Measurements from ENCODE around the gene UTRN.

Gene UTRN

GRCh38 chr6:144314003-144314485 lies 28.9 kb downstream of the UTRN start:
- Histone ChIP-seq H3K9me3 (ENCODE audit: control insufficient read depth, insufficient read depth, low read length) (no peaks in the 10 kb centered on the region), H3K27me3 (ENCODE audit: control insufficient read depth, insufficient read depth, low read length) (no peaks in the 10 kb centered on the region), H3K36me3 (ENCODE audit: control insufficient read depth, insufficient read depth, low read length) (peaks cover 11% of the 10 kb centered on the region; the same call in 1 of the 2 replicates), H3K27ac (ENCODE audit: low read depth, low read length) (no peak overlapping the region), H3K4me1 (ENCODE audit: control insufficient read depth, insufficient read depth, low read length) (peaks cover 9% of the 10 kb centered on the region; the same call in 1 of the 2 replicates), H3K9ac (ENCODE audit: low read depth, low read length) (no peak overlapping the region), H3K4me3 (ENCODE audit: low read depth, low read length) (no peak overlapping the region)

DNA sequence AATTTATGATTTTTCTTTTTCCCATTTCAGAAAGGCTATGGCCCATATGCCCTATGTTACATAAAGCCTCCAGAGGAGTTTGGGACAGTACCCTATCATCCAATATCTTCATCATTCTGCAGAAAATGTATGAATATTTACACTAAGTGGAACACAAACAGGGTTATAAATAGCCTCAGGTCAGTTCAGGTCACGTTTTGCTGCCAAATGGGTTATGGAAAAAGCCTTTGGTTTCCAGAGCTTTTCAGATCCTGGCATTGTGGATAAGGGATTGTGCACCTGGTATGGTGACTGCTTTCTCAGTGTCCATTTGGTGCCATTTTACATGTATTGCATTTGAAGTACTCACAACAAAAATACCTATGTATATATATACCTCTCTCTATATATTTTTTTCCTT lies 29.4 kb downstream of the UTRN start:
- no peak overlapping the region for H3K4me3 ChIP-seq (ENCODE audit: low read depth, low read length)
- no peak overlapping the region for H3K9ac ChIP-seq (ENCODE audit: low read depth, low read length)
- peaks cover 6% of the 10 kb centered on the region; the same call in 1 of the 2 replicates for H3K36me3 ChIP-seq (ENCODE audit: control insufficient read depth, insufficient read depth, low read length)
- H3K27ac ChIP-seq (ENCODE audit: low read depth, low read length) = no peak overlapping the region
- peaks cover 9% of the 10 kb centered on the region; the same call in 1 of the 2 replicates for H3K4me1 ChIP-seq (ENCODE audit: control insufficient read depth, insufficient read depth, low read length)
- no peaks in the 10 kb centered on the region for H3K27me3 ChIP-seq (ENCODE audit: control insufficient read depth, insufficient read depth, low read length)
- H3K9me3 ChIP-seq (ENCODE audit: control insufficient read depth, insufficient read depth, low read length) = no peaks in the 10 kb centered on the region

GRCh38 chr6:144315226-144315980 lies 30.3 kb downstream of the UTRN start:
- H3K4me3 ChIP-seq (ENCODE audit: low read depth, low read length) = no peak overlapping the region

DNA sequence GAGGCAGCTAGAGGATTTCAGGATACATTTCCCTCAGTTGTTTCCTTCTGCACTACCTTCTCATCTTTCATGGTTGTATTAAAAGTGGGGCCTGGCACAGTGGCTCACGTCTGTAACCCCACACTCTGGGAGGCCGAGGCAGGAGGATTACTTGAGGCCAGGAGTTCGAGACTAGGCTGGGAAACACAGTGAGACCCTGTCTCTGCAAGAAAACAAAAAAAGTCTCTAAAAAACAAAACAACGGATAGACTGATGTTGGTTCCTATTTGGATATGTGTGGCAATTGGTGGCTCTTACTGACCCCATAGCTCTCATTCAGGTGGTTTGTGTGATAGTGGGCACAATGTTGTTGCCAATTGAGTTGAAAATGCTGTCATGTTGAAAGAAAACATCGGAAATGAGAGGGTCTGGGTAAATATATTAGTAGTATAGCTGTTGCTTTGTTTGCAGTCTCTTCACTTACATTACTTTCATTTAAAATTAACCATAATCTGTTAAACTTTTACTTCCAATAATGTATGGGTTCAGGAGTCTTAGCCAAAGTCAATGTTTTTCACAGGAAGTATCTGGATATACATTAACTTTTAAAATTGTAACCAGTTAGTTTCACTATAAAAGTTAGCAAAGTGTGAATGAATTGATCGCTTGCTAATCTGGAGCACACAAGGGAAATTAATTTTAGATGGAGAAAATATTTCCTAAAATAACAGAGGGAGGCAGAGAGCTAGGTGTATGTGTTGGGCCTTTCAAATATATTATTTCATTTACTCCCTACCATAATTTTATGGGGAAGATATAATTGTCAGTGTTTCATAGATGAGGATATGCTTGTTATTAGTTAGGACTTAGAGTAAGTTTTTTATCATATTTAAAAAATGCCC lies 31.1 kb downstream of the UTRN start:
- no peaks in the 10 kb centered on the region for H3K27me3 ChIP-seq (ENCODE audit: control insufficient read depth, insufficient read depth, low read length)
- H3K4me3 ChIP-seq (ENCODE audit: low read depth, low read length) = no peak overlapping the region
- no peak overlapping the region for H3K9ac ChIP-seq (ENCODE audit: low read depth, low read length)
- 0 out of 2 replicates have a peak, but pooled peaks cover 5% of the 10 kb centered on the region for H3K36me3 ChIP-seq (ENCODE audit: control insufficient read depth, insufficient read depth, low read length)
- H3K27ac ChIP-seq (ENCODE audit: low read depth, low read length) = no peak overlapping the region
- no peaks in the 10 kb centered on the region for H3K9me3 ChIP-seq (ENCODE audit: control insufficient read depth, insufficient read depth, low read length)
- H3K4me1 ChIP-seq (ENCODE audit: control insufficient read depth, insufficient read depth, low read length) = peaks cover 13% of the 10 kb centered on the region

More at GRCh38 chr6:144315226-144315980, 30.3 kb downstream of the UTRN start:
- Histone ChIP-seq H3K9ac (ENCODE audit: low read depth, low read length) (no peak overlapping the region), H3K4me1 (ENCODE audit: control insufficient read depth, insufficient read depth, low read length) (peaks cover 10% of the 10 kb centered on the region), H3K9me3 (ENCODE audit: control insufficient read depth, insufficient read depth, low read length) (no peaks in the 10 kb centered on the region), H3K27ac (ENCODE audit: low read depth, low read length) (no peak overlapping the region), H3K27me3 (ENCODE audit: control insufficient read depth, insufficient read depth, low read length) (no peaks in the 10 kb centered on the region), H3K36me3 (ENCODE audit: control insufficient read depth, insufficient read depth, low read length) (0 out of 2 replicates have a peak, but pooled peaks cover 5% of the 10 kb centered on the region)

DNA sequence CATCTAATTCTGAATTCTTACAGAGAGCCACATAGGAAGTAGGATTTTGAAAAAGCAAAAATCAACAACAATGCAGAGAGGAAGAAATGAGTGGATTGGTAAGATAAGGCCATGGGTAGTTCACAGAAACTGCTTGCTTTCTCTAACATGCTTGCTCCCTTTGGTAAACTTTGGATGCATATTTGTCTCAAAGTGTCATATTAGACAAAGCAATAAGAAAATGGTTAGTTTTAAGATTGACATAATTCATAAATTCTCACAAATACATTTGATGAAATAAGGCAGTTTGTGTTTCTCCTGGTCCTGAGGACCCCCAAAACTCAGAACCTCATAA lies 31.7 kb downstream of the UTRN start:
- H3K9me3 ChIP-seq (ENCODE audit: control insufficient read depth, insufficient read depth, low read length) = no peaks in the 10 kb centered on the region
- H3K4me3 ChIP-seq (ENCODE audit: low read depth, low read length) = no peak overlapping the region
- no peaks in the 10 kb centered on the region for H3K27me3 ChIP-seq (ENCODE audit: control insufficient read depth, insufficient read depth, low read length)
- H3K27ac ChIP-seq (ENCODE audit: low read depth, low read length) = no peak overlapping the region
- no peak overlapping the region for H3K9ac ChIP-seq (ENCODE audit: low read depth, low read length)
- H3K36me3 ChIP-seq (ENCODE audit: control insufficient read depth, insufficient read depth, low read length) = 0 out of 2 replicates have a peak, but pooled peaks cover 5% of the 10 kb centered on the region
- H3K4me1 ChIP-seq (ENCODE audit: control insufficient read depth, insufficient read depth, low read length) = peaks cover 8% of the 10 kb centered on the region

GRCh38 chr6:144317736-144318135 lies 32.6 kb downstream of the UTRN start:
- H3K4me3 ChIP-seq (ENCODE audit: low read depth, low read length) = no peak overlapping the region
- 0 out of 2 replicates have a peak, but pooled peaks cover 5% of the 10 kb centered on the region for H3K36me3 ChIP-seq (ENCODE audit: control insufficient read depth, insufficient read depth, low read length)
- peaks cover 8% of the 10 kb centered on the region for H3K4me1 ChIP-seq (ENCODE audit: control insufficient read depth, insufficient read depth, low read length)
- H3K9me3 ChIP-seq (ENCODE audit: control insufficient read depth, insufficient read depth, low read length) = no peaks in the 10 kb centered on the region
- H3K9ac ChIP-seq (ENCODE audit: low read depth, low read length) = no peak overlapping the region
- no peak overlapping the region for H3K27ac ChIP-seq (ENCODE audit: low read depth, low read length)
- H3K27me3 ChIP-seq (ENCODE audit: control insufficient read depth, insufficient read depth, low read length) = no peaks in the 10 kb centered on the region

DNA sequence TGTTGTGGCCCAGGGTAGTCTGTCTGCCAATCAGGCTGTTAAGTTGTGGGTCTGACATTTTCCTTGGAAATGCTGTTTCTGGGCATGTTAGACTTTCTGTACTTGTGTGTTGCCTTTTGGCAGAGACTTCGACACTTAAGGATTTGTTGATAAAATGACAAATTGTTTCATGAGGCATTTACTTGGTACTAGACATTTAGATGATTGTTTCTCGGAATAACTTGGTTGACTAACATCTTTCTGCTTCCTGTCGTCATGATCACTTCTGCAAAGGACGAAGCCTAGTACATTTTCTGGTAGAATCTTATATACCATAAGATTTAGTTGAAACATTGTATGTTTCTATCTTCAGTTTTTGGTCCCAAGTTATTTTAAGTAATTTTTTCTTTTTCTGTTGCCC lies 34.1 kb downstream of the UTRN start:
- Histone ChIP-seq H3K9ac (ENCODE audit: low read depth, low read length) (no peak overlapping the region), H3K4me3 (ENCODE audit: low read depth, low read length) (no peak overlapping the region), H3K27me3 (ENCODE audit: control insufficient read depth, insufficient read depth, low read length) (no peaks in the 10 kb centered on the region), H3K9me3 (ENCODE audit: control insufficient read depth, insufficient read depth, low read length) (no peaks in the 10 kb centered on the region), H3K27ac (ENCODE audit: low read depth, low read length) (no peak overlapping the region), H3K4me1 (ENCODE audit: control insufficient read depth, insufficient read depth, low read length) (peaks cover 21% of the 10 kb centered on the region), H3K36me3 (ENCODE audit: control insufficient read depth, insufficient read depth, low read length) (0 out of 2 replicates have a peak, but pooled peaks cover 5% of the 10 kb centered on the region)

DNA sequence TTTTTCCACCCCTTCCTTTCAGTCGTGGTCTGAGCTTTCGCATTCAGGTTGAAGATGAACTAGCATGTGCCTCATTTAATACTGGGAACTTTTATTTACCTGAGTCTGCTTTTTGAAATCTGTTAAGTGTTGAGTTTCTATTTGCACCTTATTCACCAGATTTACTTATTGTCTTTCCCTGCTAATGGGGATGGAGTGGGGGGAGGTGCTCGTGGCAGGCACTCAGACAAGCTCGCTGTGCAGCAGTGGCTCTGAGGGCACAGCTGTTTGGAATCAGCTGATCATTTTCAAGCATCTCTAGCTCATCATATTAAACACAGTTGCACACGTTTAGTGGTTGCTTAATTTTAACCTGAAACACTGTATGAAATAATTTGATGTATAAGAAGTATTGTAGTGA lies 35.6 kb downstream of the UTRN start:
- no peak overlapping the region for H3K27ac ChIP-seq (ENCODE audit: low read depth, low read length)
- H3K4me1 ChIP-seq (ENCODE audit: control insufficient read depth, insufficient read depth, low read length) = peaks cover 36% of the 10 kb centered on the region
- H3K4me3 ChIP-seq (ENCODE audit: low read depth, low read length) = no peak overlapping the region
- H3K9ac ChIP-seq (ENCODE audit: low read depth, low read length) = no peak overlapping the region
- H3K36me3 ChIP-seq (ENCODE audit: control insufficient read depth, insufficient read depth, low read length) = no peaks in the 10 kb centered on the region
- H3K27me3 ChIP-seq (ENCODE audit: control insufficient read depth, insufficient read depth, low read length) = no peaks in the 10 kb centered on the region
- H3K9me3 ChIP-seq (ENCODE audit: control insufficient read depth, insufficient read depth, low read length) = no peaks in the 10 kb centered on the region

DNA sequence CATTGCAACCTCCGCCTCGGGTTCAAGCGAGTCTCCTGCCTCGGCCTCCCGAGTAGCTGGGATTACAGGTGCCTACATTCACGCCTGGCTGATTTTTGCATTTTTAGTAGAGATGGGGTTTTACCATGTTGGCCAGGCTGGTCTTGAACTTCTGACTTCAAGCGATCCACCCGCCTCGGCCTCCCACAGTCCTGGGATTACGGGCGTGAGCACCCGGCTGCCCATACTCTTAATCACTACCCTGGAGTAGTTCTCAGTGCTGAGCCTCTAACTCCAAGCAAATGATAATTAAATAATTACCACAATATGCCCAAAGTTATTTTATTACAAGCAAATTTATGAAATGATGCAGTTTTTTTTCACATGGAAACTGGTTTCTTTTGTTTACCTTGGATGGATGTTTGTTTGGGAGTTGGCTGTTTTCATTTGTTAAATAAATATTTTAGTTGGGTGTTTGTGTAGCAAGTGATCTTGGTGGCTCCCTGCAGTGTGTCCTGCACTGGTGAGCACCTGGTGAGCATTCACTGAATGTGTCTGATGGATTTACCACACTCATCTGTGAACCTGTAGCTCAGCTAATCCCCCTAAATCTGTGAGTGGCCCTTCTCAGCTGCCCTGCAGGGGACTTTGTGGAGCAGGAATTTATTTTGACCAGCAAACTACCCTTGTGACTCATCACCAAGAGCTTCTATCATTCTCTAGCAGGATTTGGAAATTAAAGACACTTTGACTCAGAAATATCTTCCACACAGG lies 36.9 kb downstream of the UTRN start:
- no peak overlapping the region for H3K4me3 ChIP-seq (ENCODE audit: low read depth, low read length)
- H3K9me3 ChIP-seq (ENCODE audit: control insufficient read depth, insufficient read depth, low read length) = no peaks in the 10 kb centered on the region
- no peaks in the 10 kb centered on the region for H3K27me3 ChIP-seq (ENCODE audit: control insufficient read depth, insufficient read depth, low read length)
- no peak overlapping the region for H3K9ac ChIP-seq (ENCODE audit: low read depth, low read length)
- H3K4me1 ChIP-seq (ENCODE audit: control insufficient read depth, insufficient read depth, low read length) = peaks cover 45% of the 10 kb centered on the region
- peak overlapping the region; percentile 14 for H3K27ac ChIP-seq (ENCODE audit: low read depth, low read length)
- H3K36me3 ChIP-seq (ENCODE audit: control insufficient read depth, insufficient read depth, low read length) = no peaks in the 10 kb centered on the region

DNA sequence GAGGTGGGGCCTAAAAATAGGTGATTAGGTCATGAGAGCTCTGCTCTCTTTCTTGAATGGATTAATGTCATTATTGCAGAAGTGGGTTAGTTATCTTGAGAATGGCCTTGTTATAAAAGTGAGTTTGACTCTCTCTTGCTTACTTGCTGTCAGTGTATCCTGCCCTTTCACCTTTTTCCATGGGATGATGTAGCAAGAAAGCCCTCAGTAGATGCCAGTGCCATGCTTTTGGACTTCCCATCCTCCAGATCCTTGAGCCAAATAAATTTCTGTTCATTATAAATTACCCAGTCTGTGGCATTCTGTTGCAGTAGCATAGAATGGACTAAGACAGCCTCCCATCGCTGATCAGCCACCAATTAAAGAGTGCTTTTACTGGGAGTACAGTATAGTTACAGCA lies 40.1 kb downstream of the UTRN start:
- peak overlapping the region; percentile 7 for H3K27ac ChIP-seq (ENCODE audit: low read depth, low read length)
- H3K4me1 ChIP-seq (ENCODE audit: control insufficient read depth, insufficient read depth, low read length) = peaks cover 65% of the 10 kb centered on the region
- H3K9me3 ChIP-seq (ENCODE audit: control insufficient read depth, insufficient read depth, low read length) = no peaks in the 10 kb centered on the region
- no peak overlapping the region for H3K4me3 ChIP-seq (ENCODE audit: low read depth, low read length)
- no peaks in the 10 kb centered on the region for H3K36me3 ChIP-seq (ENCODE audit: control insufficient read depth, insufficient read depth, low read length)
- no peaks in the 10 kb centered on the region for H3K27me3 ChIP-seq (ENCODE audit: control insufficient read depth, insufficient read depth, low read length)
- no peak overlapping the region for H3K9ac ChIP-seq (ENCODE audit: low read depth, low read length)
